SW480 (cell line): ENCODE data around the gene SLC39A11.
"Not testable (repeated sequence)": the region's sequence is repeated elsewhere in the genome, so short reads cannot be mapped to it uniquely, and the experiment has no call there.

Experiments
- DNase-seq: peaks from one replicate; pipeline ENCODE4 v3.0.0-alpha.2; 2016; ENCODE audit warnings: low spot score

Gene SLC39A11

GRCh38 chr17:73071066-73071999, 21.2 kb downstream of the SLC39A11 start:
- DNase-seq, result no peak

- DNase-seq, result no peak
Measured at GRCh38 chr17:73069841-73070240, 22.6 kb downstream of the SLC39A11 start.

GRCh38 chr17:73069164-73069770, 23.2 kb downstream of the SLC39A11 start:
- peak; percentile 9 for DNase-seq

GRCh38 chr17:73068322-73069153, 23.9 kb downstream of the SLC39A11 start:
- no peak for DNase-seq

- not testable (repeated sequence) for DNase-seq
Measured at GRCh38 chr17:73067699-73068098, 24.8 kb downstream of the SLC39A11 start.

- no peak for DNase-seq
Measured at GRCh38 chr17:73067075-73067474, 25.4 kb downstream of the SLC39A11 start.

GRCh38 chr17:73066148-73066884, 26.2 kb downstream of the SLC39A11 start:
- DNase-seq, result no peak

GRCh38 chr17:73065376-73065775, 27.1 kb downstream of the SLC39A11 start:
- no peak for DNase-seq

- no peak for DNase-seq
Measured at GRCh38 chr17:73064084-73064938, 28.2 kb downstream of the SLC39A11 start.

- no peak for DNase-seq
Measured at GRCh38 chr17:73062726-73063125, 29.8 kb downstream of the SLC39A11 start.

- DNase-seq, result no peak
Measured at GRCh38 chr17:73061161-73061560, 31.3 kb downstream of the SLC39A11 start.

GRCh38 chr17:73060721-73061120, 31.8 kb downstream of the SLC39A11 start:
- DNase-seq, result no peak

GRCh38 chr17:73059713-73060112, 32.8 kb downstream of the SLC39A11 start:
- peak; percentile 42 for DNase-seq

GRCh38 chr17:73058022-73058421, 34.5 kb downstream of the SLC39A11 start:
- DNase-seq, result no peak

GRCh38 chr17:73057196-73057595, 35.3 kb downstream of the SLC39A11 start:
- DNase-seq, result no peak

GRCh38 chr17:73052923-73053322, 39.6 kb downstream of the SLC39A11 start:
- DNase-seq, result no peak

- no peak for DNase-seq
Measured at GRCh38 chr17:73050797-73051196, 41.7 kb downstream of the SLC39A11 start.

- DNase-seq, result no peak
Measured at GRCh38 chr17:73048170-73048569, 44.3 kb downstream of the SLC39A11 start.

- no peak for DNase-seq
Measured at GRCh38 chr17:73045724-73046123, 46.8 kb downstream of the SLC39A11 start.

- DNase-seq, result no peak
Measured at GRCh38 chr17:73043686-73044581, 48.6 kb downstream of the SLC39A11 start.
